SK-N-SH (cell line): ENCODE data around the gene EPHB4. TPM values are rescaled to one million over a fixed set of nuclear protein-coding genes. Genes with fewer than 3 reads are reported as not detected.

Experiments
- CTCF ChIA-PET: fragments of 300-600, 350-600 bp; formaldehyde crosslinking; extraction: SDS; loops from one replicate; lab custom pipeline; 2021; lab: Yijun Ruan, JAX
- POLR2A ChIA-PET: fragments of 350-600 bp; sonication (Branson Sonifier 250); formaldehyde crosslinking; extraction: SDS; loops from one replicate; lab custom pipeline; 2020; ENCODE audit warnings: antibody characterized with exemption, inconsistent platforms; lab: Yijun Ruan, JAX
- DNase-seq: peaks from one replicate; pipeline ENCODE4 v3.0.0; 2012
- H2AFZ ChIP-seq: fragments of 200-600 bp; sonication (generic); 2 replicates; pipeline ENCODE4 v1.8.1; 2016; ENCODE audit warnings: antibody characterized with exemption, mild to moderate bottlenecking, low read depth
- H3F3A ChIP-seq: fragments of 200-600 bp; sonication (generic); replicated peaks from 2 replicates; pipeline ENCODE3; 2016; ENCODE audit warnings: antibody characterized with exemption, mild to moderate bottlenecking; ENCODE audit not compliant: insufficient read depth
- H3K27ac ChIP-seq, 2 experiments: fragments of 200-500 bp in 1 of 2; fragments of 200-600 bp in 1 of 2; sonication (Bioruptor generic) in 1 of 2; sonication (generic), shearing (Covaris generic) in 1 of 2; 2 replicates each; pipeline versions ENCODE4 v1.5.1 to v1.6.1; 2014 to 2016; ENCODE audit warnings: low read depth in 2 of 2, inconsistent platforms in 1 of 2, low read length in 1 of 2, mild to moderate bottlenecking in 1 of 2, mixed read lengths in 1 of 2
- H3K27me3 ChIP-seq: fragments of 200-600 bp; sonication (generic), shearing (Covaris generic); 2 replicates; pipeline ENCODE4 v1.6.1; 2016; ENCODE audit warnings: mixed run types; ENCODE audit not compliant: insufficient read depth
- H3K36me3 ChIP-seq, 2 experiments: fragments of 200-500 bp in 1 of 2; fragments of 200-600 bp in 1 of 2; sonication (Bioruptor generic) in 1 of 2; sonication (generic) in 1 of 2; replicated peaks in 1 of 2; 2 replicates each; pipeline versions ENCODE3 to v1.5.1; 2014 to 2016; ENCODE audit warnings: low read length in 1 of 2, mild to moderate bottlenecking in 1 of 2; ENCODE audit not compliant: insufficient read depth in 2 of 2, control insufficient read depth in 1 of 2
- H3K4me1 ChIP-seq, 2 experiments: fragments of 200-500 bp in 1 of 2; fragments of 200-600 bp in 1 of 2; sonication (Bioruptor generic) in 1 of 2; sonication (generic), shearing (Covaris generic) in 1 of 2; 2 replicates each; pipeline versions ENCODE4 v1.5.1 to v1.6.1; 2014 to 2016; ENCODE audit warnings: low read depth in 1 of 2, low read length in 1 of 2, mixed run types in 1 of 2; ENCODE audit not compliant: insufficient read depth in 2 of 2, control insufficient read depth in 1 of 2
- H3K4me2 ChIP-seq: fragments of 200-600 bp; sonication (generic), shearing (Covaris generic); 2 replicates; pipeline ENCODE4 v1.6.1; 2017; ENCODE audit warnings: mixed run types
- H3K4me3 ChIP-seq, 2 experiments: fragments of 200-500 bp in 1 of 2; fragments of 200-600 bp in 1 of 2; sonication (Bioruptor generic) in 1 of 2; sonication (generic), shearing (Covaris generic) in 1 of 2; 2 replicates each; pipeline versions ENCODE4 v1.5.1 to v1.8.1; 2014 to 2016; ENCODE audit warnings: low read depth in 2 of 2, inconsistent platforms in 1 of 2, low read length in 1 of 2, mild to moderate bottlenecking in 1 of 2, mixed read lengths in 1 of 2, moderate library complexity in 1 of 2
- H3K79me2 ChIP-seq: fragments of 200-600 bp; sonication (generic); 2 replicates; pipeline ENCODE4 v1.8.1; 2017; ENCODE audit warnings: mild to moderate bottlenecking; ENCODE audit not compliant: insufficient read depth
- H3K9ac ChIP-seq: fragments of 200-600 bp; sonication (generic); 2 replicates; pipeline ENCODE4 v1.6.1; 2017; ENCODE audit warnings: mixed run types
- H3K9me2 ChIP-seq: fragments of 200-600 bp; sonication (generic); 2 replicates; pipeline ENCODE4 v1.6.1; 2017; ENCODE audit warnings: mixed run types
- H3K9me3 ChIP-seq: fragments of 200-600 bp; sonication (generic); 2 replicates; pipeline ENCODE4 v1.6.1; 2017; ENCODE audit warnings: mixed run types, mild to moderate bottlenecking, moderate library complexity
- H4K20me1 ChIP-seq: fragments of 200-600 bp; sonication (generic); 2 replicates; pipeline ENCODE4 v1.6.1; 2017; ENCODE audit warnings: mild to moderate bottlenecking, mixed run types; ENCODE audit not compliant: insufficient read depth
- CHD2 ChIP-seq: fragments of 150-350 bp; IDR thresholded peaks from 2 replicates; pipeline ENCODE4 v1.6.1; 2018; ENCODE audit warnings: low read length; ENCODE audit not compliant: partially characterized antibody
- ELF1 ChIP-seq: IDR thresholded peaks from 2 replicates; pipeline ENCODE4 v1.4.0; 2012
- EZH2phosphoT487 ChIP-seq: fragments of 200-600 bp; sonication (generic); IDR thresholded peaks from 2 replicates; pipeline ENCODE4 v1.6.1; 2017; ENCODE audit warnings: low read depth, mixed run types, mild to moderate bottlenecking, antibody characterized with exemption, moderate library complexity, borderline replicate concordance
- FOSL2 ChIP-seq: IDR thresholded peaks from 2 replicates; pipeline ENCODE4 v1.4.0; 2012; ENCODE audit warnings: low read depth, mild to moderate bottlenecking, moderate library complexity, borderline replicate concordance
- FOXM1 ChIP-seq: IDR thresholded peaks from 2 replicates; pipeline ENCODE4 v1.4.0; 2012; ENCODE audit warnings: low read depth, mild to moderate bottlenecking
- GABPA ChIP-seq: IDR thresholded peaks from 2 replicates; pipeline ENCODE4 v1.4.0; 2012; ENCODE audit warnings: low read depth, mild to moderate bottlenecking
- GATA2 ChIP-seq: sonication (generic); formaldehyde crosslinking; IDR thresholded peaks from 2 replicates; pipeline ENCODE4 v1.5.0; 2020; ENCODE audit warnings: mild to moderate bottlenecking, missing genetic modification reagents
- JUND ChIP-seq: IDR thresholded peaks from 2 replicates; pipeline ENCODE4 v1.4.0; 2012
- NFIC ChIP-seq: IDR thresholded peaks from 2 replicates; pipeline ENCODE4 v1.4.0; 2012; ENCODE audit warnings: borderline replicate concordance
- POLR2AphosphoS5 ChIP-seq: IDR thresholded peaks from 2 replicates; pipeline ENCODE4 v1.6.1; 2012; ENCODE audit warnings: low read depth, low read length
- RAD21 ChIP-seq: IDR thresholded peaks from 2 replicates; pipeline ENCODE4 v1.6.1; 2012; ENCODE audit warnings: mild to moderate bottlenecking, low read length
- RCOR1 ChIP-seq: fragments of 150-350 bp; IDR thresholded peaks from 2 replicates; pipeline ENCODE4 v1.6.1; 2017; ENCODE audit warnings: antibody characterized with exemption, low read length
- RFX5 ChIP-seq: IDR thresholded peaks from 2 replicates; pipeline ENCODE4 v1.6.1; 2012; ENCODE audit warnings: mild to moderate bottlenecking, improper control_type of control experiment, low read length
- RXRA ChIP-seq: IDR thresholded peaks from 2 replicates; pipeline ENCODE4 v1.4.0; 2012; ENCODE audit warnings: low read depth, mild to moderate bottlenecking, borderline replicate concordance
- SIN3A ChIP-seq: IDR thresholded peaks from 2 replicates; pipeline ENCODE4 v1.6.1; 2012; ENCODE audit warnings: low read depth, mild to moderate bottlenecking, low read length, moderate library complexity, borderline replicate concordance
- YY1 ChIP-seq: IDR thresholded peaks from 2 replicates; pipeline ENCODE4 v1.4.0; 2012; ENCODE audit warnings: low read depth, mild to moderate bottlenecking
- WGBS: methylation state at CpG from one replicate; pipeline ENCODE4 v1.1.6; 2017; ENCODE audit warnings: low lambda C conversion rate; 5-methylcytosine and 5-hydroxymethylcytosine counted together
- polyA plus RNA-seq, 3 experiments: library from polyadenylated mRNA; depleted of rRNA; stranded (reverse); fragments of >200 nt; gene quantifications; 2 replicates each; pipeline ENCODE4 v1.2.3, GENCODE V29; 2012
- TF ChIP-seq, protein P1 (sequence below): fragments of 150-350 bp; IDR thresholded peaks from 2 replicates; pipeline ENCODE4 v1.6.1; 2016; ENCODE audit warnings: mild to moderate bottlenecking, low read depth, low read length
- TF ChIP-seq, protein P2 (sequence below): fragments of 150-350 bp; IDR thresholded peaks from 2 replicates; pipeline ENCODE4 v1.6.1; 2017; ENCODE audit warnings: antibody characterized with exemption, low read length, low read depth, borderline replicate concordance
- TF ChIP-seq, protein P3 (sequence below): IDR thresholded peaks from 2 replicates; pipeline ENCODE4; 2012
- TF ChIP-seq, protein P4 (sequence below): IDR thresholded peaks from 2 replicates; pipeline ENCODE4 v1.4.0; 2012; ENCODE audit warnings: low read depth

The EPHB4 gene
- polyA plus RNA-seq, 1 of the 3 experiments (the other 2 are of a cell fraction): 64.4 TPM

DNA sequence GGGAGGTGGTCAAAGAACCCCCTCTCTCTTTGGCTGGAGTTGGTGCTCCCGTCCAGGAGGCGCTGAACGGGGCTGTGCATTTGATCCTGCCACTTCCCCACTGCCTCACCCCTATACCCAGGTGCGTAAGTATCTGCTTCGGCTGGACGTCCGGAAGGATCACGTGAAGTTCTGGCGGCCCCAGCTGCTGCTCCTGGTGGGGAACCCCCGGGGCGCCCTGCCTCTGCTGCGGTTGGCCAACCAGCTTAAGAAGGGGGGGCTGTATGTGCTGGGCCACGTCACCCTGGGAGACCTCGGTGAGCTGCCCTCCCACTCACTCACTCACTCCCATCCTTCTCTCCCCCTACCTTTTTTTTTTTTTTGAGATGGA lies 34.3 kb upstream of the EPHB4 start:
- no peaks in the 10 kb centered on the region for H4K20me1 ChIP-seq
- TF ChIP-seq EZH2phosphoT487 (no peak), JUND (no peak), POLR2AphosphoS5 (no peak), YY1 (no peak), GABPA (no peak), RCOR1 (no peak), SIN3A (no peak), CHD2 (no peak), RAD21 (no peak), GATA2 (CRISPR knock-in tag) (no peak)
- TF ChIP-seq, protein P1, sequence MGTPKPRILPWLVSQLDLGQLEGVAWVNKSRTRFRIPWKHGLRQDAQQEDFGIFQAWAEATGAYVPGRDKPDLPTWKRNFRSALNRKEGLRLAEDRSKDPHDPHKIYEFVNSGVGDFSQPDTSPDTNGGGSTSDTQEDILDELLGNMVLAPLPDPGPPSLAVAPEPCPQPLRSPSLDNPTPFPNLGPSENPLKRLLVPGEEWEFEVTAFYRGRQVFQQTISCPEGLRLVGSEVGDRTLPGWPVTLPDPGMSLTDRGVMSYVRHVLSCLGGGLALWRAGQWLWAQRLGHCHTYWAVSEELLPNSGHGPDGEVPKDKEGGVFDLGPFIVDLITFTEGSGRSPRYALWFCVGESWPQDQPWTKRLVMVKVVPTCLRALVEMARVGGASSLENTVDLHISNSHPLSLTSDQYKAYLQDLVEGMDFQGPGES: no peak
- TF ChIP-seq, protein P2, sequence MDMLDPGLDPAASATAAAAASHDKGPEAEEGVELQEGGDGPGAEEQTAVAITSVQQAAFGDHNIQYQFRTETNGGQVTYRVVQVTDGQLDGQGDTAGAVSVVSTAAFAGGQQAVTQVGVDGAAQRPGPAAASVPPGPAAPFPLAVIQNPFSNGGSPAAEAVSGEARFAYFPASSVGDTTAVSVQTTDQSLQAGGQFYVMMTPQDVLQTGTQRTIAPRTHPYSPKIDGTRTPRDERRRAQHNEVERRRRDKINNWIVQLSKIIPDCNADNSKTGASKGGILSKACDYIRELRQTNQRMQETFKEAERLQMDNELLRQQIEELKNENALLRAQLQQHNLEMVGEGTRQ: no peak
- TF ChIP-seq, all 33 proteins: peak for 0
- no peaks in the 10 kb centered on the region for H3K27me3 ChIP-seq
- H3K9ac ChIP-seq: no peak overlapping the region
- H3K9me3 ChIP-seq: no peaks in the 10 kb centered on the region
- ChIA-PET CTCF (interaction anchor here (1.0 to 2.2 kb wide), 4 partner anchors 10 to 153 kb away, joined by 3 to 17 read pairs (median 3); partner anchors contain the start of gene SLC12A9), POLR2A (interaction anchor here (1.8 kb wide), 2 partner anchors 9 to 13 kb away, joined by 6 to 7 read pairs; partner anchors contain the start of genes SLC12A9 and SRRT)
- peaks cover 19% of the 10 kb centered on the region for H3F3A ChIP-seq
- DNase-seq: no peak
- 99% methylated on average over 14 of the region's 14 CpGs for WGBS
- H3K27ac ChIP-seq: no peak overlapping the region
- peaks cover 11% of the 10 kb centered on the region; the same call in 1 of the 2 replicates for H3K79me2 ChIP-seq
- H3K4me1 ChIP-seq: peaks cover 2 to 10% of the 10 kb centered on the region in 2 experiments; a peak in 3 of 4 replicates
- H3K4me3 ChIP-seq: no peak overlapping the region
- H2AFZ ChIP-seq: no peak overlapping the region
- H3K4me2 ChIP-seq: no peak overlapping the region
- no peaks in the 10 kb centered on the region for H3K9me2 ChIP-seq
- peaks cover 23% of the 10 kb centered on the region in 2 experiments for H3K36me3 ChIP-seq

DNA sequence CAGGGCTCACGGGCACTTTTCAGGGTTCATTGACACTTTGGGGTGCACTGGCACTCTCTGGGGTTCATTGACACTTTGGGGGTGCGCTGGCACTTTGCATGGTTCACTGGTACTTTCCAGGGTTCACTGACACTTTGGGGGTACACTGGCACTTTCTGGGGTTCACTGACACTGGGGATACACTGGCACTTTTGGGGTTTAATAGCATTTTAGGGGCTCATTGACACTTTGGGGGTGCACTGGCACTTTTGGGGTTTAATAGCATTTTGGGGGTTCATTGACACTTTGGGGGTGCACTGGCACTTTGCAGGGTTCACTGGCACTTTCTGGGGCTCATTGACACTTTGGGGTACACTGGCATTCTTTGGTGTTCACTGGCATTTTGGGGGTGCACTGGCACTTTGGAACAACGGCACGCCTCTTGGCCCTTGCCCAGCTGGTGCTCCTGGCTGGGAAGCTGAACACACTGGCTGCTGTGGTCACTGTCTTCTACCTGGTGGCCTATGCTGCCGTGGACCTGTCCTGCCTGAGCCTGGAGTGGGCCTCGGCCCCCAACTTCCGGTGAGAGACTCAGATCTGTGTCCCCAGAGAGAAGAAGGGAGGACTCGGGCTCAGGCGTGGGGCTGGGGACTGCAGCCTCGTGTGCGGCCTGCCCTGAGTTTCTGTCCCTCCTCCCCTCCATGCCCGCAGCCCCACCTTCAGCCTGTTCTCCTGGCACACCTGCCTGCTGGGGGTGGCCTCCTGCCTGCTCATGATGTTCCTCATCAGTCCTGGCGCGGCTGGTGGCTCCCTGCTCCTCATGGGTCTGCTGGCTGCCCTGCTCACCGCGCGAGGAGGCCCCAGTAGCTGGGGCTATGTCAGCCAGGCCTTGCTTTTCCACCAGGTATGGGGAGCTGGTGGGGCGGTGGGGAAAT lies 33.6 kb upstream of the EPHB4 start:
- CTCF ChIA-PET: interaction anchor here (0.7 to 2.2 kb wide), 5 partner anchors 9 to 156 kb away, joined by 3 to 17 read pairs (median 3); partner anchors contain the start of gene SLC12A9
- TF ChIP-seq JUND: no peak
- no peak for TF ChIP-seq SIN3A
- TF ChIP-seq FOXM1: no peak
- TF ChIP-seq, protein P3, sequence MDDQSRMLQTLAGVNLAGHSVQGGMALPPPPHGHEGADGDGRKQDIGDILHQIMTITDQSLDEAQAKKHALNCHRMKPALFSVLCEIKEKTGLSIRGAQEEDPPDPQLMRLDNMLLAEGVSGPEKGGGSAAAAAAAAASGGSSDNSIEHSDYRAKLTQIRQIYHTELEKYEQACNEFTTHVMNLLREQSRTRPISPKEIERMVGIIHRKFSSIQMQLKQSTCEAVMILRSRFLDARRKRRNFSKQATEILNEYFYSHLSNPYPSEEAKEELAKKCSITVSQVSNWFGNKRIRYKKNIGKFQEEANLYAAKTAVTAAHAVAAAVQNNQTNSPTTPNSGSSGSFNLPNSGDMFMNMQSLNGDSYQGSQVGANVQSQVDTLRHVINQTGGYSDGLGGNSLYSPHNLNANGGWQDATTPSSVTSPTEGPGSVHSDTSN: no peak
- TF ChIP-seq FOSL2: no peak
- TF ChIP-seq RFX5: no peak
- TF ChIP-seq, protein P1: no peak
- TF ChIP-seq ELF1: no peak
- no peak for TF ChIP-seq RXRA
- TF ChIP-seq, protein P4, sequence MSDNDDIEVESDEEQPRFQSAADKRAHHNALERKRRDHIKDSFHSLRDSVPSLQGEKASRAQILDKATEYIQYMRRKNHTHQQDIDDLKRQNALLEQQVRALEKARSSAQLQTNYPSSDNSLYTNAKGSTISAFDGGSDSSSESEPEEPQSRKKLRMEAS: no peak
- no peak for TF ChIP-seq GATA2 (CRISPR knock-in tag)
- TF ChIP-seq NFIC: no peak

More for the DNA sequence above, 33.6 kb upstream of the EPHB4 start:
- Histone ChIP-seq H3K9me2 (no peaks in the 10 kb centered on the region), H3K4me2 (no peak overlapping the region), H3K79me2 (peaks cover 11% of the 10 kb centered on the region; the same call in 1 of the 2 replicates), H4K20me1 (no peaks in the 10 kb centered on the region), H2AFZ (no peak overlapping the region), H3K27me3 (no peaks in the 10 kb centered on the region), H3K9me3 (no peaks in the 10 kb centered on the region), H3K27ac (no peak overlapping the region), H3K4me3 (no peak overlapping the region), H3K36me3 (peaks cover 23% of the 10 kb centered on the region in 2 experiments), H3K4me1 (peaks cover 2 to 4% of the 10 kb centered on the region in 2 experiments; a peak in 2 of 4 replicates), H3K9ac (no peak overlapping the region), H3F3A (peaks cover 16% of the 10 kb centered on the region)
- WGBS: 96% methylated on average over 12 of the region's 18 CpGs
- POLR2A ChIA-PET: interaction anchor here (1.8 kb wide), 2 partner anchors 9 to 14 kb away, joined by 6 to 7 read pairs; partner anchors contain the start of genes SLC12A9 and SRRT
- peak; percentile 36 for DNase-seq
